ENCODE results near the gene MYLIP. TPM values are rescaled to one million over a fixed set of nuclear protein-coding genes. Genes with fewer than 3 reads are reported as not detected.

MYLIP gene
- total RNA-seq, 2 experiments from 2014 or later: 25.8 to 27.0 TPM

GRCh38 chr6:16097382-16098171, 31.3 kb upstream of the MYLIP start:
- Mint-ChIP-seq H3K27me3 (peaks cover 6% of the 10 kb centered on the region), H3K4me3 (no peak overlapping the region), H3K4me1 (peaks cover 7% of the 10 kb centered on the region), H3K27ac (no peak overlapping the region), H3K9me3 (peaks cover 16% of the 10 kb centered on the region), H3K36me3 (peaks cover 2% of the 10 kb centered on the region)
- DNase-seq (no peak), ATAC-seq (ENCODE audit: low read depth) (no peak)
- POLR2A ChIA-PET: no interaction called here

GRCh38 chr6:16098211-16098610, 30.7 kb upstream of the MYLIP start:
- Mint-ChIP-seq H3K4me1 (peaks cover 5% of the 10 kb centered on the region), H3K27ac (no peak overlapping the region), H3K27me3 (peaks cover 6% of the 10 kb centered on the region), H3K36me3 (peaks cover 2% of the 10 kb centered on the region), H3K9me3 (peaks cover 16% of the 10 kb centered on the region), H3K4me3 (no peak overlapping the region)
- DNase-seq: no peak
- POLR2A ChIA-PET: no interaction called here
- ATAC-seq (ENCODE audit: low read depth): no peak

- H3K9me3 Mint-ChIP-seq: peaks cover 13% of the 10 kb centered on the region
- DNase-seq (no peak), ATAC-seq (ENCODE audit: low read depth) (no peak)
- H3K27ac Mint-ChIP-seq: no peak overlapping the region
- peaks cover 6% of the 10 kb centered on the region for H3K27me3 Mint-ChIP-seq
- H3K36me3 Mint-ChIP-seq: peaks cover 2% of the 10 kb centered on the region
- peaks cover under 1% of the 10 kb centered on the region for H3K4me1 Mint-ChIP-seq
- POLR2A ChIA-PET: no interaction called here
- no peak overlapping the region for H3K4me3 Mint-ChIP-seq
Observed at GRCh38 chr6:16102208-16102607, 26.7 kb upstream of the MYLIP start.

- Mint-ChIP-seq H3K9me3 (peaks cover 13% of the 10 kb centered on the region), H3K4me3 (no peak overlapping the region), H3K36me3 (peaks cover 2% of the 10 kb centered on the region), H3K27ac (no peak overlapping the region), H3K4me1 (no peaks in the 10 kb centered on the region), H3K27me3 (peaks cover 6% of the 10 kb centered on the region)
- POLR2A ChIA-PET: no interaction called here
- no peak for DNase-seq
- ATAC-seq (ENCODE audit: low read depth): no peak
Observed at GRCh38 chr6:16103722-16104121, 25.2 kb upstream of the MYLIP start.

GRCh38 chr6:16104624-16105433, 24.1 kb upstream of the MYLIP start:
- Mint-ChIP-seq H3K4me1 (no peaks in the 10 kb centered on the region), H3K4me3 (no peak overlapping the region), H3K9me3 (peaks cover 11% of the 10 kb centered on the region), H3K36me3 (no peaks in the 10 kb centered on the region), H3K27me3 (peaks cover 6% of the 10 kb centered on the region), H3K27ac (no peak overlapping the region)
- no peak for DNase-seq
- ATAC-seq (ENCODE audit: low read depth): no peak
- POLR2A ChIA-PET: no interaction called here

GRCh38 chr6:16105854-16106253, 23.0 kb upstream of the MYLIP start:
- peaks cover 5% of the 10 kb centered on the region for H3K9me3 Mint-ChIP-seq
- H3K4me1 Mint-ChIP-seq: no peaks in the 10 kb centered on the region
- no peak for ATAC-seq (ENCODE audit: low read depth)
- H3K27ac Mint-ChIP-seq: no peak overlapping the region
- peaks cover 1% of the 10 kb centered on the region for H3K27me3 Mint-ChIP-seq
- no peak for DNase-seq
- H3K4me3 Mint-ChIP-seq: no peak overlapping the region
- H3K36me3 Mint-ChIP-seq: no peaks in the 10 kb centered on the region
- POLR2A ChIA-PET: no interaction called here

- ATAC-seq (ENCODE audit: low read depth) (no peak), DNase-seq (no peak)
- H3K4me3 Mint-ChIP-seq: no peak overlapping the region
- peaks cover 2% of the 10 kb centered on the region for H3K27me3 Mint-ChIP-seq
- no peaks in the 10 kb centered on the region for H3K9me3 Mint-ChIP-seq
- H3K27ac Mint-ChIP-seq: no peak overlapping the region
- POLR2A ChIA-PET: no interaction called here
- H3K4me1 Mint-ChIP-seq: no peaks in the 10 kb centered on the region
- H3K36me3 Mint-ChIP-seq: no peaks in the 10 kb centered on the region
Observed at GRCh38 chr6:16106991-16107787, 21.7 kb upstream of the MYLIP start.

- Mint-ChIP-seq H3K27me3 (peaks cover 5% of the 10 kb centered on the region), H3K4me3 (no peak overlapping the region), H3K27ac (no peak overlapping the region), H3K4me1 (no peaks in the 10 kb centered on the region), H3K36me3 (no peaks in the 10 kb centered on the region), H3K9me3 (no peaks in the 10 kb centered on the region)
- no peak for DNase-seq
- ATAC-seq (ENCODE audit: low read depth): no peak
- POLR2A ChIA-PET: no interaction called here
Observed at GRCh38 chr6:16108419-16108818, 20.5 kb upstream of the MYLIP start.

GRCh38 chr6:16108921-16109658, 19.8 kb upstream of the MYLIP start:
- peaks cover 7% of the 10 kb centered on the region for H3K27me3 Mint-ChIP-seq
- POLR2A ChIA-PET: no interaction called here

GRCh38 chr6:16109659-16110305, 19.1 kb upstream of the MYLIP start:
- Mint-ChIP-seq H3K36me3 (no peaks in the 10 kb centered on the region), H3K4me1 (no peaks in the 10 kb centered on the region), H3K27ac (no peak overlapping the region), H3K4me3 (no peak overlapping the region), H3K27me3 (peaks cover 10% of the 10 kb centered on the region), H3K9me3 (no peaks in the 10 kb centered on the region)
- no peak for DNase-seq
- no peak for ATAC-seq (ENCODE audit: low read depth)
- POLR2A ChIA-PET: no interaction called here

More at GRCh38 chr6:16108921-16109658, 19.8 kb upstream of the MYLIP start:
- DNase-seq (no peak), ATAC-seq (ENCODE audit: low read depth) (no peak)
- Mint-ChIP-seq H3K9me3 (no peaks in the 10 kb centered on the region), H3K4me1 (no peaks in the 10 kb centered on the region), H3K4me3 (no peak overlapping the region), H3K27ac (no peak overlapping the region), H3K36me3 (no peaks in the 10 kb centered on the region)

GRCh38 chr6:16118825-16119224, 10.1 kb upstream of the MYLIP start:
- Mint-ChIP-seq H3K4me1 (no peaks in the 10 kb centered on the region), H3K27ac (no peak overlapping the region), H3K9me3 (no peaks in the 10 kb centered on the region), H3K36me3 (no peaks in the 10 kb centered on the region), H3K4me3 (no peak overlapping the region), H3K27me3 (peaks cover 21% of the 10 kb centered on the region)
- POLR2A ChIA-PET: no interaction called here
- ATAC-seq (ENCODE audit: low read depth): no peak
- no peak for DNase-seq

GRCh38 chr6:16121339-16121738, 7.5 kb upstream of the MYLIP start:
- no peak for ATAC-seq (ENCODE audit: low read depth)
- POLR2A ChIA-PET: no interaction called here
- Mint-ChIP-seq H3K4me1 (no peaks in the 10 kb centered on the region), H3K27me3 (peaks cover 26% of the 10 kb centered on the region), H3K36me3 (no peaks in the 10 kb centered on the region), H3K9me3 (no peaks in the 10 kb centered on the region), H3K4me3 (no peak overlapping the region), H3K27ac (no peak overlapping the region)
- DNase-seq: no peak

- POLR2A ChIA-PET: no interaction called here
- H3K9me3 Mint-ChIP-seq: no peaks in the 10 kb centered on the region
- H3K27ac Mint-ChIP-seq: no peak overlapping the region
Observed at GRCh38 chr6:16122197-16122596, 6.7 kb upstream of the MYLIP start.

More at GRCh38 chr6:16122197-16122596, 6.7 kb upstream of the MYLIP start:
- no peak overlapping the region for H3K4me3 Mint-ChIP-seq
- DNase-seq (no peak), ATAC-seq (ENCODE audit: low read depth) (no peak)
- H3K27me3 Mint-ChIP-seq: peaks cover 33% of the 10 kb centered on the region
- H3K4me1 Mint-ChIP-seq: no peaks in the 10 kb centered on the region
- H3K36me3 Mint-ChIP-seq: no peaks in the 10 kb centered on the region
